Suprapubic skin (tissue), 3 donors: Measurements from ENCODE around the gene GNB1L.
"Not testable (repeated sequence)": the region's sequence is repeated elsewhere in the genome, so short reads cannot be mapped to it uniquely, and the experiment has no call there.

Experiments
- CTCF ChIP-seq, 2 donors: fragments of 200-600 bp in 1 of 2; fragments of 450-650 bp in 1 of 2; sonication (generic) in 1 of 2; IDR thresholded peaks; one replicate each; pipeline ENCODE4 v1.5.1; 2016 to 2019; ENCODE audit warnings: antibody characterized with exemption in 2 of 2, mild to moderate bottlenecking in 1 of 2, moderate library complexity in 1 of 2
- EP300 ChIP-seq: sonication (generic); formaldehyde crosslinking; IDR thresholded peaks from one replicate; pipeline ENCODE4 v1.6.1; 2017; ENCODE audit warnings: antibody characterized with exemption
- POLR2A ChIP-seq, 2 donors: fragments of 450-650 bp; IDR thresholded peaks; one replicate each; pipeline ENCODE4 v1.6.1; 2017; ENCODE audit warnings: antibody characterized with exemption in 2 of 2, mild to moderate bottlenecking in 2 of 2, moderate library complexity in 2 of 2

DNA sequence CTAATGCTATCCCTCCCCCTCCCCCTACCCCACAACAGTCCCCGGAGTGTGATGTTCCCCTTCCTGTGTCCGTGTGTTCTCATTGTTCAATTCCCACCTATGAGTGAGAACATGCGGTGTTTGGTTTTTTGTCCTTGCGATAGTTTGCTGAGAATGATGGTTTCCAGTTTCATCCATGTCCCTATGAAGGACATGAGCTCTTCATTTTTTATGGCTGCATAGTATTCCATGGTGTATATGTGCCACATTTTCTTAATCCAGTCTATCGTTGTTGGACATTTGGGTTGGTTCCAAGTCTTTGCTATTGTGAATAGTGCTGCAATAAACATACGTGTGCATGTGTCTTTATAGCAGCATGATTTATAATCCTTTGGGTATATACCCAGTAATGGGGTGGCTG, 77.5 kb downstream of the GNB1L start:
- TF ChIP-seq CTCF (IDR thresholded peaks at IDR 0.05); EP300; POLR2A (IDR thresholded peaks at IDR 0.05): not testable (repeated sequence)
